HG02642 (cell line): ENCODE measurements around the gene GAS7.

Experiments used
- ATAC-seq: cut with Tn5 transposase; IDR thresholded peaks from one replicate; pipeline ENCODE4 v1.9.1; 2021; ENCODE audit warnings: mild to moderate bottlenecking; ENCODE audit not compliant: unreplicated experiment, poor library complexity

Gene GAS7

DNA sequence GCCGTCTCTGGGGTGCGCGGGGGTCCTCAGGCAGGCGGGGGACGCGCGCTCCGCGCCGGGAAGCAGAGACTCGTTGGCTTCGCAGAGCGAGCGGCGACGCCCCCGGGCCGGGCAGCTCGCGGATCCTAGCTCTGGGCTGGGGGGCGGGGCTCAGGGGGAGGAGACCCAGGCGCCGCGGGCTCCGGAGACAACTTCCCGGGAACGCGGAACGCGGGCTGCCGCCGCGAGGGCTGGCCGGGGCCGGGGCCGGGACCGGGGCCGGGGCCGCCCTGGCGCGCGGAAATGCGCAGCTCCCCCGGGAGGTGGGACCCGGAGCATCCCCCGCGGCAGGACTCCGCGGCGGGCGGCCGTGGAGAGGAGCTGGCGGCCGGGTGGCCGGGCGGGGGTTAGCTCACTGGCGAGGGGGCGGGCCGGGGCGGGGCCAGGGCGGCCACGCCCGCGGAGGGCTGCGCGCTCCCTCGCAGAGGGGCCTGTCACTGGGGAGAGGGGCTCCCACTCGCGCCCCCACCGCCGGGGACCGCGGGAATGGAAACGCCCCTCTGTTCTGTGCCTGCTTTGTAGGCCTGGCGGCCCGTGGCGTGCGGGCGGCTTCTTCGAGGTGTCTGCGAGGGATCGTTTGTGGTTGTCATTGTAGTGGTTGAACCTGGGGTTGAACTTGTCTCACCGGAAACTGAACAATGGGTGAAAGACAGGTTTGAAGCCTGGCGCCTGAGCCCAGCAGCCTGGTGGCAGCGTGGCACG is at the start of gene GAS7:
Gene GAS7 (minus strand): TSS at position 98 of the 741 bp plus-strand sequence.
- peak; percentile 64 for ATAC-seq

DNA sequence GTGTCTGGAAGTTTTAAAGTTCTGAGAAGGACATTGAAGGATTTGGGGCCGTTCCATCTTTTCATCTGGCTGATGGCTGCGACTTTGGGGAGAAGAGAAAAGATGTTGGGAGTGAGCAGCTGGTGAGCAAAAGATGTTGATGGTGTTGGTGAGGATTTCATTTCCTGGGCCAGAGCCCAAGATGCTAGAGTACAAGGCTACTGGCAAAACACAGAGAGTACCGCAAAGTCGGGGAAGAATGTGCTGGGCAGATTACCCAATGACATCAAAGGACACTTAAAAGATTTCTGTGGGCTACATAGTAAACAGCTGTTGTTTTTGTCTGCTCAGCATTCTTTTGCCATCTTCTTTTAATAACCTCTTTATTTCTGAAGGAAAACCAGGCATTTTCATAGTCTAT is 49.4 kb upstream of the GAS7 start:
- ATAC-seq: no peak

DNA sequence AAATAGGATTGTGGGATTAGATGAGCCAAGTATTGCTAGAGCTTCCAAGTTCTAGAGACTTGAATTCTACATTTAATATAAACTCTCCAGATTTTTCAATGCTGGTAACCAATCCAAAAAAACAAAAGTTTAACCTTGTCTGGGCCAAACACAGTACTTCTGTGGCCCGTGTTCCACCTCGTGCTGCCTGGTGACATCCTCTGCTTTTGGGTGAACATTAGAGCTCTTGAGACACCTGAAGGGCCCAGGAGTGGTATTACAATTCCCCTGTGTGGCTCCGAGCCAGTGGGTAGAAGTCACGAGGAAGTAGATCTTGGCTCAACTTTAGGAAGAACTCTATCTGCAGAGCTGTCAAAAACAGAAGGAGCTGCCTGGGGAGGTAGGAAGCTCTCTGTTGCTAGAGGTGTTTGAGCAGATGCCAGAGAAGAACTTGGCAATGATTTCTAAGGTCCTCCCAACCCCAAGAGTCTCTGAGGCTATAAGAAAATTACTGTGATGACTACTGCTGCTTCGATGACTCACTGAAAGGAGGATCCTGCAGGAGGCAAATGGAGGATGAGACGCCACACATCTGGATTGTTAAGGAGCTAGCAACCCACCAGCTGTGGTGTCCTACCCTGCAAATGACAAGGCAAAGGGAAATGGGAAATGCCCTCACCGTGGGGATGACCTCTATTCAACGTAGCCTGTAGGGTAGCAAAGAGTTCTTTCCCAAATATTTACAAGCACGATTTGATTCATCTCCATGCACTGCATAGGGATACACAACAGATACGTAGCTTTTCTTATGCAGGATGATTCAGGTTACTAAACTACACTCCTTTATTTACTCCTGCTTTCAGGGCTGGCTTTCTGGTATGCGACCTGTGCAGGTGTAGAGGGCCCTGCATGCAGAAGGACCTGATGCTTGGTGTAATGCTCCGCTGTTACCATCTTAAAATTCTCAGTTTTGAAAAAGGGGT is 45.8 kb upstream of the GAS7 start:
- ATAC-seq: no peak

DNA sequence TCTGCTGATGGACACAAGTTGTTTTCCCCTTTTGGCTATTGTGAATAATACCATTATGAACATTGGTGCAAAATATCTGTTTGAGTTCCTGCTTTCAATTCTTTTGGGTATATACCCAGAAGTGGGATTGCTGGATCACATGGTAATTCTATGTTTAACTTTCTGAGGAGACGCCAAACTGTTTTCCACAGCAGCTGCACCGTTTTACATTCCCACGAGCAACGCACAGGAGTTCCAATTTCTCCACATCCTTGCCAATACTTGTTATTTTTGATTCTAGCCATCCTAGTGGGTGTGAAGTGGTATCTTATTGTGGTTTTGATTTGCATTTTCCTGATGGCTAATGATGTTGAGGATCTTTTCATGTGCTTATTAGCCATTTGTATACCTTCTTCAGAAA is 43.4 kb upstream of the GAS7 start:
- ATAC-seq: no peak

DNA sequence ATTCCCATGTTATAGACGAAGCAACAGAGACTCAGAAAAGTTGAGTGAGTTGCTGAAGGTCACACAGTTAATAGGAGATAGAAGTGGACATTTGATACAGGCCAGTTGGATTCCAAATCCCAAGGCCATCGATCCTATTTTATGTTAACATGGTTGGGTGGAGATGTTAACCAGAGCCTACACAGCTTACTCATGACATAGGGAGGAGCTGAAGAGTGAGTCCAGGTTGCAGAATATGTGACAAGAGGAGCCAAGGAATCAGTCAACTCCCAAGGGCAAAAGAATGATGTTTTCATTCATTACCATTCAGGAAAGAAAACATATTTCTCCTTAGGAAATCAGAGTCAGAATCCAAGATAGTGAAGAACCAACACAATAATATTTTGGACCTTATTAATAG is 40.3 kb upstream of the GAS7 start:
- no peak for ATAC-seq

DNA sequence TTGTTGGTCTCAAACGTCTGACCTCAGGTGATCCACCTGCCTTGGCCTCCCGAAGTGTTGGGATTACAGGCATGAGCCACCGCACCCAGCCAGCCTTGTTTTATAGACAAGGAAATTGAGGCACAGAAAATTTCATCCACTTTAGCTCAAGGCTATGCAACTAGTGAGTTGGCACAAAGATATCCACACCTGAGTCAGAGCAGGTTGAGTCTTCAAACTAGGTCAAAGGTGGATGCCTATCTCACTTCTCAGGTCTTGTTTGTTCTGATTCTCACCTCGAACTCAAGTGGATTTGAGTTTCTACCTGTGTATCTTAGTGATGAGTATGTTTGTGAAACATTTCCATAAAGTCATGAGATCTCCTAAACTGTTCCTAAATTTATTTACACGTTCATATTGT is 35.6 kb upstream of the GAS7 start:
- ATAC-seq: no peak

DNA sequence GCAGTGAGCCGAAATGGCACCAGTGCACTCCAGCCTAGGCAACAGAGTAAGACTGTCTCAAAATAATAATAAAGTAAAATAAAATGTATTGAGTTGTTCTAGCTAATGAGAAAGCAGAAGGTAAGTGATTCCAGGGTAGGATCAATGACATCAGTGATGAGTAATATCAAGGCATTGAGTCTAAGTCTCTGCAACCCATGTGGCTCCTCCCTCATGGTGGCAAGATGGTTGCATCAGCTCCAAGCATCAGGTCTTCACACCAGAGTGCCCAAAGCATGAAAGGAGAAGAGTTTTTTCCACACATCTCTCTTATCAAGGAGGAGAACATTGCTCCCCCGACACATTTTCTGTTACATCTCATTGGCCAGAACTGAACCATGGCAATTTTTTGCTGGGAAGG is 34.8 kb upstream of the GAS7 start:
- no peak for ATAC-seq

DNA sequence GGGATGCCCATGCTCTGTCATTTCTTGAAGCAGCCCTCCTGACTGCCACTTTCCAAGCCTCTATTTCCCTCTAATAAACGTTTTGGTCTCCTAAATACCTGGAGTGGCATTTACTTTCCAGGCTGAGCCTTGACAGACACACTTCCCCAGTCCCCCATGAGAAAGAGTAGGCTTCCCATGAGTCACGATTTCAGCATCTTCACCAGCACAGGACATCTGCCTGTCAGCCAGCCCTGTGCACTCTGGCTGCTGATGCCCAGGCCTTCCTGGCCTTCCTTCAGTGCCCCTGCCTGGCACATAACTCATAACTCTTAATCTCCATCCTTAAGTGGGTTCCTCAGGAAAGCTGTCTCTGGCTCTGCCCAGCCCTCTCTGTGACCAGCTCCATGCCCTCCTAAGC is 30.8 kb upstream of the GAS7 start:
- no peak for ATAC-seq

DNA sequence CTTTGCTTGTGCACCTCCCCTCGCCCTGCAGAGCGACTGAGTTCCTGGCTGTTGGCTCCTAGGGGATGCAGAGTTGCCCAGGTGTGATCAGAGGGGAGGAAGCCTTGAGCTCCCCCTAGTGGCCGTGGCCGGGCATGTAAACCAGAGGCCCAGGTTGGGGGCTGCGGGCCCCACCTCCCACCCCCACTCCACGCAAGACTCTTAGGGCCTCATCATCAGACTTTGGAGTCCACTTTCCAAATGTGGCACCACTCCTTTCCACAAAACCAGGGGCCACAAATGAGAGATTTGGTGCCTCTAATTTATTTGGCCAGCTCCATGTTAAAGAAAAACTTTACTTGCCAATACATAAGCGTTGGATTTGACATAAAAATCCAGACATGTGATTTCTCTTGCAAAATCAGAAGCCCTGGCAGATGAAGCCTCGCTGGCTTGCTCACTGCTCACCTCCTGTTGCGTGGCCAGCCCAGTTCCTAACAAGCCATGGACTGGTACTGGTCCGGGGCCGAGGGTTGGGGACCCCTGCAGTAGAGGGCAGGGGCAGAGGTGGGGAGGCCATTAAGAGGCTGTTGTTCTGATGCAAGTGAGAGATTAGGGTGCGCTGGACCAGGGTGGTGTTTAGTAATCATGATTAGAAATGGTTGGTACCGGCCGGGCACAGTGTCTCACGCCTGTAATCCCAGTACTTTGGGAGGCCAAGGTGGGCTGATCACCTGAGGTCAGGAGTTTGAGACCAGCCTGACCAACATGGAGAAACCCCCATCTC is 28.7 kb upstream of the GAS7 start:
- no peak for ATAC-seq

DNA sequence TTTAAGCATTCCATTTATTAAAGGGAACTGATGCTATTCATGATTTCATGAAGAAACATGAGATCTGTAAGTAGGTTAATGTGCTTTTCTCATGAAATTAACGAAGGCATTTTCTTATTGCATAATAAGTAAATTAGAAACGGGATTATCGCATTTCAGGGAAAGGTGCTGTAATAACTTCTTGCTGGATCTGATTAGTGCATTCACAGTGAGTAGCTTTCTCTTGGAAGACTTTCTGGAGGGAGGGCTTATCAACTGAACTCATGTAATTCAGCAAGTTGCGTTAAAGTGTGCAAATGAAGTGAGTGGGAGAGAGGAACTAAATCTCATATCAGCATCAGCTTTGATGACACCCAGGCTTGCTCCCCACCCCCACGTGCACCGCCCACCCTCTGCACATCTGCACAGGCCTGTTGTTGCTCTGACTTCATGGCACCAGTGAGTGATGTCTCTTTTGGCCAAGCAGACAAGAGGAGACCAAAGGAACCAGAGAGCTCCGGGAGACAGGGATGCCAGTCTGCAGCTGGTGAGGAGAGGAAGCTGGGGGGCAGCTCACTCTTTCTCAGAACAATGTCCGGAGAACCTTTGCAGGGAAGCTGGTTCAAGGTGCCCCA is 26.3 kb upstream of the GAS7 start:
- ATAC-seq: no peak

DNA sequence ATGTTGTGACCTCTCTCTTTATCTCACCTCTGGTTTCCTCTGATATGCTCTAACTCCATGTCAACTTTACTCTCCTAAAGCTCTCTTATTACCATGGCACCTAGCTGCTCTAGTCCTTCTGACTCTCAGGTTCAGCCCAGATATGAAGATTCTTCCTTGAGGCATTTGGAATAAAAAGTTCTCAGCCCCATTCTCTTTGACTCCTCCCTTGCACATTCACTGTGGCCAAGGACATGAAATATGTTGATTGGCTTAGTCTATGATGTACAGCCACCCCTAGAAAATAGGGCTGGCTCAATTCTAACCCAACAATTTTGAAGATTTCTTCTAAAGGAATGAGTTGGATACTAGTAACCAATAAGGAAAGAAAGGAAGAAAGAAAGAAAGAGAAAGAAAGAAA is 20.8 kb upstream of the GAS7 start:
- ATAC-seq: no peak

DNA sequence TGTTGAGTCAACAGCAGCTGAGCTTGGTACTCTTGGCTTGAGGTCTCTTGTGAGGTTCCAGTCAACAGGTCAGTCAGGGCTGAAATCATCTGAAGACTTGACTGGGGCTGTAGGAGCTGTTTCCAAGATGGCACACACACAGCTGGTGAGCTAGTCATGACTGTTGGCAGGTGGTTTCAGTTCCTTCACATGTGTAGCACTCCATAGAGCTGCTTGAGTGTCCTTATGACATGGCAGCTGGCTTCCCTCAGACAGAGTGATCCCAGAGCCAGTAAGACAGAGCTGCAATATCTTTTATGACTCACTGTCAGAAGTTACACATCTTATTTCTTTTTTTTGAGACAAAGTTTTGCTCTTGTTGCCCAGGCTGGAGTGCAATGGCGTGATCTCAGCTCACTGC is 19.5 kb upstream of the GAS7 start:
- no peak for ATAC-seq

DNA sequence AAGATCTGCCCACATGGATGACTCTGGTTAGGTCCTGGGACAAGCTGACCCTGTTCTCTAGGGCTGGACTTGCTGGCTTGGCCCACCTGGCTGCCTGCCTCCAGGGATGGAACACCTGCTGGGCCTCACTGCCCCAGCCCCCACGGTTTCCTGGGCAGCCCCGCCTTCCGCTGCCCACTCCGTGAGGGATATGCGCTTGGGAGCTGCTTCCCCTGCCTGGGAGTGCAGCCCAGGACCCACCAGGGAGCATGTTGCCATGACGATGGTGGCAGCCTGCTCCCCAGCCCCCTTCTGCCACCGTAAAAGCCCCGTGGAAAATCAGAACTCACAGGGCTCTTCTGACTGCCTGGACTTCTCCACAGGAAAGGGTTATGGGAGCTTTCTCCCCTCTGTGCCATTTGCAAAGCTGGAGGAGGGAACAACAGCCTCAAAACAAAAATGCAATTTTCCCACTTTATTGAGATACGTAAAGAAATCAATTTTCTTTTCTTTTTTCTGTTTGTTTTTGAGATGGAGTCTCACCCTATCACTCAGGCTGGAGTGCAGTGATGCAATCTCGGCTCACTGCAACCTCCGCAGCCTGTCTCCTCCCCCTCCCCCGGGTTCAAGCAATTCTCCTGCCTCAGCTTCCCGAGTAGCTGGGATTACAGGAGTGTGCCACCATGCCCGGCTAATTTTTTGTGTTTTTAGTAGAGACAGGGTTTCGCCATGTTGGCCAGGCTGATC is 18.0 kb upstream of the GAS7 start:
- no peak for ATAC-seq

DNA sequence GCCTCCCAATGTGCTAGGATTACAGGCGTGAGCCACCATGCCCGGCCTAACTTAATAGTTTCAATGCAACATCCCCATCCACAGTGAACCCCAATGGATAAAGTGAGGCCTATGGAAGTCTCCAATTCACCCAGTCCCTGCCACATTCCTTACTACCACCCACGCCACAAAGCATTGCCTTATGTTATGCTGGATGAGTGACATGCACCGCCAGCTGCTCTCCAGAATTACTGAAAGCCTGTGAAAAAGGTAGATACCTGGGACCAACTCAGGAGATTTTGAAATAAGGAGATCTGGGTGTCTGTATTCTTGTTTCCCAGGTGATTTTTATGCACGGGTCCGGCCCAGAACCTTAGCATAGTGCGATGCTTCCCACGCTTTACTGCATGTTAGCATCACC is 16.9 kb upstream of the GAS7 start:
- ATAC-seq: no peak

DNA sequence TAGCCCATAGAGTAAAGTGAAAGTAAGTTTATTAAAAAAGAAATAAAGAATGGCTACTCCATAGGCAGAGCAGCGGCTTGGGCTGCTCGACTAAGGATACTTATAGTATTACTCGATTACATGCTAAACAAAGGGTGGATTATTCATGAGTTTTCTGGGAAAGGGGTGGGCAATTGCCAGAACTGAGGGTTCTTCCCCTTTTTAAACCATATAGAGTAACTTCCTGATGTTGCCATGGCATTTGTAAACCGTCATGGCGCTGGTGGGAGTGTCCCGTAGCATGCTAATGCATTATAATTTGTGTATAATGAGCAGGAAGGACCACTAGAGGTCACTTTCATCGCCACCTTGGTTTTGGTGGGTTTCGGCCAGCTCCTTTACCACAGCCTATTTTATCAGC is 13.3 kb upstream of the GAS7 start:
- ATAC-seq: no peak

DNA sequence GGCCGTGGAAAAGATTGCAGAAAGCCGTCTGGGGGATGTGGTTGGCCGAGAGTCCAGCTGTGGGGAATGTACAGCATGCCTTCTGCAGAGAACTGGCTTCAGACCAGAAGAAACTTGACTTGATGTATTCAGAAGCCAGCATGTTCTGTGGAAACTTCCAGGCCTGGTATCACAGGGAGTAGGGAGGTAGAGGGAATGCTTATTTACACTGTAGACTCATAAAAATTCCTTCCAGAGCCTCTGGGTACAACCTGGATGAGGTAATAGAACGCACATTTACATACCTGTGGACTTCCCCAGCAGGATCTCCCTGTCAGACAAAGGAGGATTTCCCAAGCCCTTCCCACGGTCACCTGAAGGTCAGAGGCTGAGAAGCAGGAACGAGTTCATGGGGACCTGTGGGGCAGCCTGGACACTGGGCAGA is 11.8 kb upstream of the GAS7 start:
- no peak for ATAC-seq

DNA sequence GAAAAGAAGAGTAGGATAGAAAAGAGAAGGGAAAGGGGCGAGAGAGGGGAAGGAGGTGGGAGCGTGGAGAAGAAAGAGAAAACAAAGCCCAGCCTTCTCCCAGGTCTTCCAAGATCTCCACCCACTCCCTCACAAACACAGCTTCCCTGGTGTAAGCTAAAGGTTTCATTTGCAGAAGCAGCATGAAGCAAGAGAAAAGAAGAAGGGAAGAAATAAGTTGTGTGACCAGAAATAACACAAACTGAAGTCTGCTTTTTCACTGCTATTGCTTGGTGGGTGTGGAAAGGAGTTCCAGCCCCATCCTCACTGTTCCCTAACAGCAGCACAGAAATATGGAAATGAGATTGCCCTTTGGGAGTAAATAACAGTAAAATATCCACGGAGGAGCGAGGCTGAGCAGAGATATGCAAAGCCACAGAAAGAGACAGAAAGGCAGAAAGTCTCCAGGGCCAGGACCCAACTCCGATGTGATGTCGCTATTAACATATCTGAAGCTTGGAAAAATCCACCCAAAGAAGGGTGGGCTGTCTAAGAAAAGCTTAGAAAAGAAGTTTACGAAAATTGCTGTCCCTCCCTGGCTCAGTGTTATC is 10.3 kb upstream of the GAS7 start:
- no peak for ATAC-seq

DNA sequence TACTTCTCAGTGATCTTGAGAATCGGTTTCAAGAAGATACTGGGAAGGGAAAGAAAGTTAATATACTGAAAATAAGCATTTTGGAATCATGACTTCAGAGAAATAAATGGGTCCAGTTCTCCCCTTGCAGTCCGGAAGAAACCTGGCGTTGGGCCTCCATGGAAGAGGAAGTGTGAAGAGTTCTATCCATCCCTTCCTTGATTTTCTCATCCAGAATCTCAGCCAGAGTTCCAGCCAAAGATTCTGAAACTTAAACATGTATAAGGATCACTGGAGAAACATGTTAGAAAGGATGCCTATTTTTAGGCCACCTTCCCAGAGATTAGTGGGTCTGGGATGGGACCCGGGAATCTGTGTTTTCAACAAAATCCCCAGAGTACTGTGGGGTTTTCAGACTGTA is 8.7 kb upstream of the GAS7 start:
- no peak for ATAC-seq

DNA sequence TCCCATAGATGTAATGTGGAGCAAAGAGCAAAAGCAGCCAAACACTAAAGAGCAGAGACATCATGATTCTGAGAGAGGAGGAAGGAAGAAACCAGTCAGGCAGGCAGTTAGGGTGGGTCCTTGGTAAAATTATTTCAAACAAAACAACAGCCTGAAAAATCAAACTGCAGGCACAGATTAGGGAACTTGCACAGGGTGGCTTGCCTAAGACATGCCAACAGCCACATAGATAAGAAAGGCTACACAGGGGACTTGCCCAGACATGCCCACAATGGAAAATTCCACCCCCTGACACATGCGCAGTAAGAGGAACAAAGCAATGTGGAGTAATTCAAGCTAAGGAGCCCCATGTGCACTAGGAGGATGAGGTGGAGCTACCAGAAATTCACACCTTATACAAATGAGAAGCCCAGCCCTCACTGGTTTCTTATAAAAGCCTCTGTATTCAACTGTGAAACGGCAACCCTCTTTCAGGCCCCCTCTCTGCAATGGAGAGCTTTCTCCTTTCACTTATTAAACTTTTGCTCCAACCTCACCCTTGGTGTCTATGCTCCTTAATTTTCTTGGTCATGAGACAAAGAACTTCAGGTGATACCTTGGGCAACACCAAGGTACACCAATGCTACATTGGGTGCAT is 7.3 kb upstream of the GAS7 start:
- ATAC-seq: no peak
